HepG2 (cell line): ENCODE data around the gene KMT2A. TPM values are rescaled to one million over a fixed set of nuclear protein-coding genes. Genes with fewer than 3 reads are reported as not detected.

Source experiments
- DMAP1 ChIP-seq: IDR thresholded peaks from 2 replicates; pipeline ENCODE4 v1.6.1; 2016
- NR2C2 ChIP-seq: sonication (generic); formaldehyde crosslinking; IDR thresholded peaks from 2 replicates; pipeline ENCODE4 v1.4.0; 2020; ENCODE audit warnings: missing genetic modification reagents, mild to moderate bottlenecking, moderate library complexity, borderline replicate concordance
- SAP130 ChIP-seq: IDR thresholded peaks from 2 replicates; pipeline ENCODE4 v1.6.1; 2016; ENCODE audit warnings: low read depth
- SIN3A ChIP-seq: IDR thresholded peaks from 2 replicates; pipeline ENCODE4 v1.6.1; 2011; ENCODE audit warnings: low read depth, mild to moderate bottlenecking, control low read depth, low read length, borderline replicate concordance
- YEATS4 ChIP-seq: sonication (generic); formaldehyde crosslinking; IDR thresholded peaks from 2 replicates; pipeline ENCODE4 v1.4.0; 2020; ENCODE audit warnings: missing genetic modification reagents, borderline replicate concordance
- ZFP1 ChIP-seq: IDR thresholded peaks from 2 replicates; pipeline ENCODE4 v1.6.1; 2016
- ZNF547 ChIP-seq: sonication (generic); formaldehyde crosslinking; IDR thresholded peaks from 2 replicates; pipeline ENCODE4 v1.5.1; 2020; ENCODE audit warnings: mild to moderate bottlenecking, missing genetic modification reagents
- ZNF598 ChIP-seq: sonication (generic); formaldehyde crosslinking; IDR thresholded peaks from 2 replicates; pipeline ENCODE4 v1.5.1; 2020; ENCODE audit warnings: mild to moderate bottlenecking, missing genetic modification reagents, borderline replicate concordance
- ZNF883 ChIP-seq: sonication (generic); formaldehyde crosslinking; IDR thresholded peaks from 2 replicates; pipeline ENCODE4 v1.5.1; 2020; ENCODE audit warnings: mild to moderate bottlenecking, missing genetic modification reagents; ENCODE audit errors: not compliant biosample characterization
- polyA plus RNA-seq, 8 experiments: library from polyadenylated mRNA; depleted of rRNA in 3 of 8; stranded (reverse) in 7 of 8; unstranded in 1 of 8; fragments of >200 nt; fragmentation: Illumina TruSeq in 4 of 8; extraction: Trizol in 4 of 8; gene quantifications; 2 replicates each; pipeline versions ENCODE4 v1.2.1 to v1.2.3, GENCODE V29; 2011 to 2016; ENCODE audit warnings: low read depth in 4 of 8, missing spikeins in 1 of 8, mixed read lengths in 1 of 8; ENCODE audit not compliant: insufficient read depth in 1 of 8
- total RNA-seq, 5 experiments: library from RNA; depleted of rRNA; stranded (reverse); fragments of >200 nt; fragmentation: Illumina TruSeq; extraction: Trizol; gene quantifications; 2 replicates each; pipeline ENCODE4 v1.2.3, GENCODE V29; 2016; ENCODE audit warnings: low read depth in 1 of 5
- TF ChIP-seq, protein P1 (sequence below): sonication (generic); formaldehyde crosslinking; IDR thresholded peaks from 2 replicates; pipeline ENCODE4 v1.4.0; 2020; ENCODE audit warnings: missing genetic modification reagents
- TF ChIP-seq, protein P2 (sequence below): sonication (generic); formaldehyde crosslinking; IDR thresholded peaks from 2 replicates; pipeline ENCODE4 v1.5.1; 2020; ENCODE audit warnings: mild to moderate bottlenecking, missing genetic modification reagents, borderline replicate concordance
- TF ChIP-seq, protein P3 (sequence below): sonication (generic); formaldehyde crosslinking; IDR thresholded peaks from 2 replicates; pipeline ENCODE4 v1.5.0; 2020; ENCODE audit warnings: mild to moderate bottlenecking, missing genetic modification reagents, borderline replicate concordance
- TF ChIP-seq, protein P4 (sequence below): sonication (generic); formaldehyde crosslinking; IDR thresholded peaks from 2 replicates; pipeline ENCODE4 v1.4.0; 2020; ENCODE audit warnings: mild to moderate bottlenecking, missing genetic modification reagents

KMT2A gene
- total and polyA plus RNA-seq, 2 of the 13 experiments (the other 11 are each of a cell fraction or from before 2014, with no cell fraction given), result 12.4 to 20.0 TPM

DNA sequence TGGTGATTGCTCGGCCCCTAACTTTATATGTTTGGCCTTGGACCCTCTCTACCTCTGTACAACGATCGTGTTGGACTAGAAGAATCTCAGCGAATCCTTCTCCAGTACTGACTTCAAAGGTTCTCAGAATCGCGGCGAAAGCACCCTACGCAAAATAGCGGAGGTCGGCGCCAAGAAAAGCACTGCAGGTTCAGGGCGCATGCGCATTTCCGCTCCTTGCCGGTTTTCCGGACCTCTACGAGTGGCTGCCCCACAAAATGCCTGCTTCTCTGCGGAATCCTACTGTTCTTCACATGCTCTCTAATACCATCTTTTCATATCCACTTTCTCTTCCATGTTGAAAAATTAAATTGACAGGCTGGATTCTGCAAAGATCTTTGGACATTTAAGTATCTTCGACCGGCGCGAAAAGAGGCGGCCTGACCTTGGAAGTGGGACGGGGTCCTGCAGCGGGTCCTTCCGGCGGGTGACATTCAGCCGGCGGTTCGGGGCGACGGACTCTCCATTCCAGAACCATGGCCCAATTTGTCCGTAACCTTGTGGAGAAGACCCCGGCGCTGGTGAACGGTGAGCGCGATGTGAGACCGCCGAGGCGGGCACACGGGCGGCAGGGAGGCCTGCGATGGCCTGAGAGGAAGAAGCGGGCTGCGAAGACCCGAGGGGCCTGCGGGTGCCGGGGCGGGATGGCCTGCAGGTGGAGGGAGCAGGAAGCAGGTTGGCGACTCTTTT is 35.0 kb upstream of the KMT2A start, which contains the start of gene ATP5MG (continued):
- TF ChIP-seq NR2C2 (CRISPR knock-in tag) (peak; percentile 79; the same call in 1 of the 2 replicates), ZNF883 (peak; percentile 90), YEATS4 (CRISPR knock-in tag) (peak; percentile 15; the same call in 1 of the 2 replicates), ZNF598 (peak; percentile 78; the same call in 1 of the 2 replicates), ZNF547 (CRISPR knock-in tag) (peak; percentile 69), SAP130 (peak; percentile 88), SIN3A (peak; percentile 54), ZFP1 (CRISPR knock-in tag) (no peak), DMAP1 (CRISPR knock-in tag) (peak; percentile 82)
- TF ChIP-seq, protein P1, sequence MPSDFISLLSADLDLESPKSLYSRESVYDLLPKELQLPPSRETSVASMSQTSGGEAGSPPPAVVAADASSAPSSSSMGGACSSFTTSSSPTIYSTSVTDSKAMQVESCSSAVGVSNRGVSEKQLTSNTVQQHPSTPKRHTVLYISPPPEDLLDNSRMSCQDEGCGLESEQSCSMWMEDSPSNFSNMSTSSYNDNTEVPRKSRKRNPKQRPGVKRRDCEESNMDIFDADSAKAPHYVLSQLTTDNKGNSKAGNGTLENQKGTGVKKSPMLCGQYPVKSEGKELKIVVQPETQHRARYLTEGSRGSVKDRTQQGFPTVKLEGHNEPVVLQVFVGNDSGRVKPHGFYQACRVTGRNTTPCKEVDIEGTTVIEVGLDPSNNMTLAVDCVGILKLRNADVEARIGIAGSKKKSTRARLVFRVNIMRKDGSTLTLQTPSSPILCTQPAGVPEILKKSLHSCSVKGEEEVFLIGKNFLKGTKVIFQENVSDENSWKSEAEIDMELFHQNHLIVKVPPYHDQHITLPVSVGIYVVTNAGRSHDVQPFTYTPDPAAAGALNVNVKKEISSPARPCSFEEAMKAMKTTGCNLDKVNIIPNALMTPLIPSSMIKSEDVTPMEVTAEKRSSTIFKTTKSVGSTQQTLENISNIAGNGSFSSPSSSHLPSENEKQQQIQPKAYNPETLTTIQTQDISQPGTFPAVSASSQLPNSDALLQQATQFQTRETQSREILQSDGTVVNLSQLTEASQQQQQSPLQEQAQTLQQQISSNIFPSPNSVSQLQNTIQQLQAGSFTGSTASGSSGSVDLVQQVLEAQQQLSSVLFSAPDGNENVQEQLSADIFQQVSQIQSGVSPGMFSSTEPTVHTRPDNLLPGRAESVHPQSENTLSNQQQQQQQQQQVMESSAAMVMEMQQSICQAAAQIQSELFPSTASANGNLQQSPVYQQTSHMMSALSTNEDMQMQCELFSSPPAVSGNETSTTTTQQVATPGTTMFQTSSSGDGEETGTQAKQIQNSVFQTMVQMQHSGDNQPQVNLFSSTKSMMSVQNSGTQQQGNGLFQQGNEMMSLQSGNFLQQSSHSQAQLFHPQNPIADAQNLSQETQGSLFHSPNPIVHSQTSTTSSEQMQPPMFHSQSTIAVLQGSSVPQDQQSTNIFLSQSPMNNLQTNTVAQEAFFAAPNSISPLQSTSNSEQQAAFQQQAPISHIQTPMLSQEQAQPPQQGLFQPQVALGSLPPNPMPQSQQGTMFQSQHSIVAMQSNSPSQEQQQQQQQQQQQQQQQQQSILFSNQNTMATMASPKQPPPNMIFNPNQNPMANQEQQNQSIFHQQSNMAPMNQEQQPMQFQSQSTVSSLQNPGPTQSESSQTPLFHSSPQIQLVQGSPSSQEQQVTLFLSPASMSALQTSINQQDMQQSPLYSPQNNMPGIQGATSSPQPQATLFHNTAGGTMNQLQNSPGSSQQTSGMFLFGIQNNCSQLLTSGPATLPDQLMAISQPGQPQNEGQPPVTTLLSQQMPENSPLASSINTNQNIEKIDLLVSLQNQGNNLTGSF (CRISPR knock-in tag), result no peak
- TF ChIP-seq, protein P2, sequence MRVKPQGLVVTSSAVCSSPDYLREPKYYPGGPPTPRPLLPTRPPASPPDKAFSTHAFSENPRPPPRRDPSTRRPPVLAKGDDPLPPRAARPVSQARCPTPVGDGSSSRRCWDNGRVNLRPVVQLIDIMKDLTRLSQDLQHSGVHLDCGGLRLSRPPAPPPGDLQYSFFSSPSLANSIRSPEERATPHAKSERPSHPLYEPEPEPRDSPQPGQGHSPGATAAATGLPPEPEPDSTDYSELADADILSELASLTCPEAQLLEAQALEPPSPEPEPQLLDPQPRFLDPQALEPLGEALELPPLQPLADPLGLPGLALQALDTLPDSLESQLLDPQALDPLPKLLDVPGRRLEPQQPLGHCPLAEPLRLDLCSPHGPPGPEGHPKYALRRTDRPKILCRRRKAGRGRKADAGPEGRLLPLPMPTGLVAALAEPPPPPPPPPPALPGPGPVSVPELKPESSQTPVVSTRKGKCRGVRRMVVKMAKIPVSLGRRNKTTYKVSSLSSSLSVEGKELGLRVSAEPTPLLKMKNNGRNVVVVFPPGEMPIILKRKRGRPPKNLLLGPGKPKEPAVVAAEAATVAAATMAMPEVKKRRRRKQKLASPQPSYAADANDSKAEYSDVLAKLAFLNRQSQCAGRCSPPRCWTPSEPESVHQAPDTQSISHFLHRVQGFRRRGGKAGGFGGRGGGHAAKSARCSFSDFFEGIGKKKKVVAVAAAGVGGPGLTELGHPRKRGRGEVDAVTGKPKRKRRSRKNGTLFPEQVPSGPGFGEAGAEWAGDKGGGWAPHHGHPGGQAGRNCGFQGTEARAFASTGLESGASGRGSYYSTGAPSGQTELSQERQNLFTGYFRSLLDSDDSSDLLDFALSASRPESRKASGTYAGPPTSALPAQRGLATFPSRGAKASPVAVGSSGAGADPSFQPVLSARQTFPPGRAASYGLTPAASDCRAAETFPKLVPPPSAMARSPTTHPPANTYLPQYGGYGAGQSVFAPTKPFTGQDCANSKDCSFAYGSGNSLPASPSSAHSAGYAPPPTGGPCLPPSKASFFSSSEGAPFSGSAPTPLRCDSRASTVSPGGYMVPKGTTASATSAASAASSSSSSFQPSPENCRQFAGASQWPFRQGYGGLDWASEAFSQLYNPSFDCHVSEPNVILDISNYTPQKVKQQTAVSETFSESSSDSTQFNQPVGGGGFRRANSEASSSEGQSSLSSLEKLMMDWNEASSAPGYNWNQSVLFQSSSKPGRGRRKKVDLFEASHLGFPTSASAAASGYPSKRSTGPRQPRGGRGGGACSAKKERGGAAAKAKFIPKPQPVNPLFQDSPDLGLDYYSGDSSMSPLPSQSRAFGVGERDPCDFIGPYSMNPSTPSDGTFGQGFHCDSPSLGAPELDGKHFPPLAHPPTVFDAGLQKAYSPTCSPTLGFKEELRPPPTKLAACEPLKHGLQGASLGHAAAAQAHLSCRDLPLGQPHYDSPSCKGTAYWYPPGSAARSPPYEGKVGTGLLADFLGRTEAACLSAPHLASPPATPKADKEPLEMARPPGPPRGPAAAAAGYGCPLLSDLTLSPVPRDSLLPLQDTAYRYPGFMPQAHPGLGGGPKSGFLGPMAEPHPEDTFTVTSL (CRISPR knock-in tag), result peak; percentile 48; the same call in 1 of the 2 replicates
- TF ChIP-seq, protein P3, sequence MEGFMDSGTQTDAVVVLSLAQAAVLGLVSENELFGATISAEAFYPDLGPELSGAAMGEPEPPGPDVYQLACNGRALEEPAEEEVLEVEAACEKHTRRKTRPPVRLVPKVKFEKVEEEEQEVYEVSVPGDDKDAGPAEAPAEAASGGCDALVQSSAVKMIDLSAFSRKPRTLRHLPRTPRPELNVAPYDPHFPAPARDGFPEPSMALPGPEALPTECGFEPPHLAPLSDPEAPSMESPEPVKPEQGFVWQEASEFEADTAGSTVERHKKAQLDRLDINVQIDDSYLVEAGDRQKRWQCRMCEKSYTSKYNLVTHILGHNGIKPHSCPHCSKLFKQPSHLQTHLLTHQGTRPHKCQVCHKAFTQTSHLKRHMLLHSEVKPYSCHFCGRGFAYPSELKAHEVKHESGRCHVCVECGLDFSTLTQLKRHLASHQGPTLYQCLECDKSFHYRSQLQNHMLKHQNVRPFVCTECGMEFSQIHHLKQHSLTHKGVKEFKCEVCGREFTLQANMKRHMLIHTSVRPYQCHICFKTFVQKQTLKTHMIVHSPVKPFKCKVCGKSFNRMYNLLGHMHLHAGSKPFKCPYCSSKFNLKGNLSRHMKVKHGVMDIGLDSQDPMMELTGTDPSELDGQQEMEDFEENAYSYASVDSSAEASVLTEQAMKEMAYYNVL (CRISPR knock-in tag), result no peak; the same call in 1 of the 2 replicates
- TF ChIP-seq, protein P4, sequence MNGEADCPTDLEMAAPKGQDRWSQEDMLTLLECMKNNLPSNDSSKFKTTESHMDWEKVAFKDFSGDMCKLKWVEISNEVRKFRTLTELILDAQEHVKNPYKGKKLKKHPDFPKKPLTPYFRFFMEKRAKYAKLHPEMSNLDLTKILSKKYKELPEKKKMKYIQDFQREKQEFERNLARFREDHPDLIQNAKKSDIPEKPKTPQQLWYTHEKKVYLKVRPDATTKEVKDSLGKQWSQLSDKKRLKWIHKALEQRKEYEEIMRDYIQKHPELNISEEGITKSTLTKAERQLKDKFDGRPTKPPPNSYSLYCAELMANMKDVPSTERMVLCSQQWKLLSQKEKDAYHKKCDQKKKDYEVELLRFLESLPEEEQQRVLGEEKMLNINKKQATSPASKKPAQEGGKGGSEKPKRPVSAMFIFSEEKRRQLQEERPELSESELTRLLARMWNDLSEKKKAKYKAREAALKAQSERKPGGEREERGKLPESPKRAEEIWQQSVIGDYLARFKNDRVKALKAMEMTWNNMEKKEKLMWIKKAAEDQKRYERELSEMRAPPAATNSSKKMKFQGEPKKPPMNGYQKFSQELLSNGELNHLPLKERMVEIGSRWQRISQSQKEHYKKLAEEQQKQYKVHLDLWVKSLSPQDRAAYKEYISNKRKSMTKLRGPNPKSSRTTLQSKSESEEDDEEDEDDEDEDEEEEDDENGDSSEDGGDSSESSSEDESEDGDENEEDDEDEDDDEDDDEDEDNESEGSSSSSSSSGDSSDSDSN (CRISPR knock-in tag), result 0 out of 2 replicates have a peak, but pooled peaks have one; percentile 33
